HG02588 (cell line): ENCODE data around the gene OSBPL3.

ENCODE experiments used
- ATAC-seq: cut with Tn5 transposase; IDR thresholded peaks from one replicate; pipeline ENCODE4 v1.9.1; 2021; ENCODE audit warnings: mild to moderate bottlenecking, moderate library complexity; ENCODE audit not compliant: unreplicated experiment

OSBPL3 gene

GRCh38 chr7:24833549-24833948, 146.4 kb downstream of the OSBPL3 start:
- no peak for ATAC-seq

GRCh38 chr7:24831240-24831639, 148.7 kb downstream of the OSBPL3 start:
- ATAC-seq, result no peak

GRCh38 chr7:24830440-24831050, 149.4 kb downstream of the OSBPL3 start:
- ATAC-seq, result no peak

GRCh38 chr7:24829787-24830186, 150.2 kb downstream of the OSBPL3 start:
- no peak for ATAC-seq

GRCh38 chr7:24828891-24829661, 150.9 kb downstream of the OSBPL3 start:
- no peak for ATAC-seq

GRCh38 chr7:24827589-24827988, 152.4 kb downstream of the OSBPL3 start:
- ATAC-seq, result no peak

- no peak for ATAC-seq
Measured at GRCh38 chr7:24827027-24827426, 153.0 kb downstream of the OSBPL3 start.

- ATAC-seq, result no peak
Measured at GRCh38 chr7:24826662-24827020, 153.3 kb downstream of the OSBPL3 start.

- ATAC-seq, result no peak
Measured at GRCh38 chr7:24825931-24826661, 153.9 kb downstream of the OSBPL3 start.

GRCh38 chr7:24825381-24825794, 154.6 kb downstream of the OSBPL3 start:
- ATAC-seq, result no peak

GRCh38 chr7:24824896-24825295, 155.1 kb downstream of the OSBPL3 start:
- ATAC-seq, result no peak

- ATAC-seq, result no peak
Measured at GRCh38 chr7:24824400-24824799, 155.6 kb downstream of the OSBPL3 start.

GRCh38 chr7:24821754-24822054, 158.3 kb downstream of the OSBPL3 start:
- no peak for ATAC-seq

GRCh38 chr7:24821045-24821753, 158.8 kb downstream of the OSBPL3 start:
- peak; percentile 82 for ATAC-seq

GRCh38 chr7:24820730-24821044, 159.3 kb downstream of the OSBPL3 start:
- no peak for ATAC-seq

GRCh38 chr7:24819916-24820689, 159.9 kb downstream of the OSBPL3 start:
- peak; percentile 60 for ATAC-seq

GRCh38 chr7:24817339-24817738, 162.6 kb downstream of the OSBPL3 start:
- ATAC-seq, result no peak

GRCh38 chr7:24816868-24817267, 163.1 kb downstream of the OSBPL3 start:
- ATAC-seq, result no peak

GRCh38 chr7:24812305-24812945, 167.6 kb downstream of the OSBPL3 start:
- no peak for ATAC-seq

GRCh38 chr7:24808518-24808917, 171.5 kb downstream of the OSBPL3 start:
- ATAC-seq, result no peak
